GM21381 (cell line): ENCODE data around the gene ST6GAL1.

Source experiments
- ATAC-seq: cut with Tn5 transposase; IDR thresholded peaks from one replicate; pipeline ENCODE4 v1.9.1; 2021; ENCODE audit warnings: mild to moderate bottlenecking, moderate library complexity; ENCODE audit not compliant: unreplicated experiment

The ST6GAL1 gene

GRCh38 chr3:187102073-187102634, 171.8 kb downstream of the ST6GAL1 start:
- no peak for ATAC-seq

GRCh38 chr3:187103251-187103650, 172.9 kb downstream of the ST6GAL1 start:
- ATAC-seq, result no peak

GRCh38 chr3:187104342-187104741, 174.0 kb downstream of the ST6GAL1 start:
- no peak for ATAC-seq

GRCh38 chr3:187104933-187105332, 174.6 kb downstream of the ST6GAL1 start:
- no peak for ATAC-seq

- no peak for ATAC-seq
Measured at GRCh38 chr3:187105700-187106099, 175.4 kb downstream of the ST6GAL1 start.

GRCh38 chr3:187107989-187108388, 177.7 kb downstream of the ST6GAL1 start:
- ATAC-seq, result no peak

- no peak for ATAC-seq
Measured at GRCh38 chr3:187110156-187110555, 179.8 kb downstream of the ST6GAL1 start.

GRCh38 chr3:187112934-187113793, 182.8 kb downstream of the ST6GAL1 start:
- ATAC-seq, result no peak

- ATAC-seq, result no peak
Measured at GRCh38 chr3:187114511-187114910, 184.2 kb downstream of the ST6GAL1 start.

- no peak for ATAC-seq
Measured at GRCh38 chr3:187120326-187120725, 190.0 kb downstream of the ST6GAL1 start.

GRCh38 chr3:187122261-187122660, 191.9 kb downstream of the ST6GAL1 start:
- no peak for ATAC-seq

GRCh38 chr3:187125319-187126031, 195.1 kb downstream of the ST6GAL1 start:
- peak; percentile 83 for ATAC-seq
